HG02610 (cell line): ENCODE results near the gene GMEB2.
"Not testable (repeated sequence)": the region's sequence is repeated elsewhere in the genome, so short reads cannot be mapped to it uniquely, and the experiment has no call there.

Experiments
- ATAC-seq: cut with Tn5 transposase; IDR thresholded peaks from one replicate; pipeline ENCODE4 v1.9.1; 2021; ENCODE audit warnings: mild to moderate bottlenecking, moderate library complexity; ENCODE audit not compliant: unreplicated experiment

Gene GMEB2, protein sequence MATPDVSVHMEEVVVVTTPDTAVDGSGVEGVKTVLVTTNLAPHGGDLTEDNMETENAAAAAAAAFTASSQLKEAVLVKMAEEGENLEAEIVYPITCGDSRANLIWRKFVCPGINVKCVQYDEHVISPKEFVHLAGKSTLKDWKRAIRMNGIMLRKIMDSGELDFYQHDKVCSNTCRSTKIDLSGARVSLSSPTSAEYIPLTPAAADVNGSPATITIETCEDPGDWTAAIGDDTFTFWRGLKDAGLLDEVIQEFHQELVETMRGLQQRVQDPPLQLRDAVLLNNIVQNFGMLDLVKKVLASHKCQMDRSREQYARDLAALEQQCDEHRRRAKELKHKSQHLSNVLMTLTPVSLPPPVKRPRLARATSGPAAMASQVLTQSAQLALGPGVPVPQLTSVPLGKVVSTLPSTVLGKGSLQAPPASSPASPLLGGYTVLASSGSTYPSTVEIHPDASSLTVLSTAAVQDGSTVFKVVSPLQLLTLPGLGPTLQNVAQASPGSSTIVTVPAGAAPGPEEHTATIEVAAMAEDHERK

DNA sequence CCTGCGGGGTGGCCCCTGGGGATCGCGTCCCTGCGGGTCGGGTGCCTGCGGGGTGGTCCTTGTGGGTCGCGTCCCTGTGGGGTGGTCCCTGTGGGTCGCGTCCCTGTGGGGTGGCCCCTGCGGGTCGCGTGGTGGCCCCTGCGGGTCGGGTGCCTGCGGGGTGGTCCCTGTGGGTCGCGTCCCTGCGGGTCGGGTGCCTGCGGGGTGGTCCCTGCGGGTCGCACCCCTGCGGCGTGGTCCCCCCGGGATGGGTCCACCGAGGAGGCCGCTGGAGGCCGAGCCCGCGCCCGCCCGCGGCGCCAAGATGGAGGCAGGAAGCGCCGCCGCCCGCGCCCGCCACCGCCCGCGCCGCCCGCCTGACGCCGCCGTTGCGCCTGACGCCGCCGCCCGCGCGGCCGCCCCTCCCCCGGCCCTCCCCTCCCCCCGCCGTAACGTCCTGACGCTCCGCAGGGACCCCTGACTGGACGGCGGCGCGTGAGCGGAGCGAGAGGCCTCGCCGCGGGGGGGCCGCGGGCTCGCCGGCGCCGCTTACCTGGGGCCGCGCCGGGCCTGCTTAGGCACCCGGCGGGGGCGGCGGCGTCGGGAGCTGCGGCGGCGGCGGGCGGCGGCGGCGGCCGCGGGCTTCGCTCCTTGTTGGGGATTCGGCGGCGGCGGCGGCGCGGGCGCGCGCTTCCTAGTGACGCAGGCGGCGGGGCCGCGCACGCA is at the start of gene GMEB2:
TSS of gene GMEB2 (minus strand) at position 678 of the 705 bp plus-strand sequence. CDS start 7,704 bp downstream, outside the sequence.
- ATAC-seq, result peak; percentile 26

DNA sequence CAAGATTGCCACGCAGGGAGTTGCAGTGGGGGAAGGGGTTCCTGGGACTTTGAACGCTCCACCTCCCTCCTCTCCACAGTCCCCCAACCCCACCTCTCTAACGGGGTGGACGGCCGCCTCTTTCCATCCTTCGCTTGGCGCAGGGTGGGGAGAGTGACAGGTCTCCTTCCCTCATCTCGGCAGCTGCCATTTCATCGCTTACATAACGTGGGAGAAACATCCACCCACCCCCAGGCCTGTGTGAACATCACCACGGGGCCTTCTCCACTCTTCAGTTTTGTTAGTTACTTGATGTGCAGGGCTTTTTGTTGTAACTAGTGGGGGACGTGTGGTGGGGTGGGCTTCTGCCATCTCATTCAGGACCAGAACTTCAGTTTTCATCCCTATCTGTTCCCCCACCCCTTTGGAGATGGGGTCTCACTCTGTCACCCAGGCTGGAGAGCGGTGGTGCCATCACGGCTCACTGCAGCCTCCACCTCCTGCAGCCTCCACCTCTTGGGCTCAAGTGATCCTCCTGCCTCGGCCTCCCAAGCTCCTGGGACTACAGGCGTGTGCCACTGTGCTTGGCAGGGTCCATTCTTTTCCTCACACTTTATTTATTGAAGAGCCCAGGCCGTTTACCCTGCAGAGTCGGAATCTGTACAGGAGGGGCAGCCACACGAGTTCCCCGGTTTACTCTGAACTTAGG is 48.9 kb upstream of the GMEB2 start:
- ATAC-seq, result no peak

DNA sequence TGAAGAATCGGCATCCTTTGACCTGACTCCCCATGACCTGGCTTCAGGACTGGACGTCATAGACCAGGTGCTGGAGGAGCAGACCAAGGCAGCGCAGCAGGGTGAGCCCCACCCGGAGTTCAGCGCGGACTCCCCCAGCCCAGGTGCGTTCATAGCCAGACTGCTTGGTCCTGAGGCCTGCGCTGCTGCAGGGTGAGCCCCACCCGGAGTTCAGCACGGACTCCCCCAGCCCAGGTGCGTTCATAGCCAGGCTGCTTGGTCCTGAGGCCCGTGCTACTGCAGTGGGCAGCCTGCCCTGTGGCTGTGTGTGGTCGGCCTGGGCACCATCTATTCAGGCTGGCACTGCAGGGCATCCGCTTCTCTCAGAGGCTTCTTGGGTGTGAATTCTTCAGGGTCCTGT is 47.0 kb upstream of the GMEB2 start:
- no peak for ATAC-seq

DNA sequence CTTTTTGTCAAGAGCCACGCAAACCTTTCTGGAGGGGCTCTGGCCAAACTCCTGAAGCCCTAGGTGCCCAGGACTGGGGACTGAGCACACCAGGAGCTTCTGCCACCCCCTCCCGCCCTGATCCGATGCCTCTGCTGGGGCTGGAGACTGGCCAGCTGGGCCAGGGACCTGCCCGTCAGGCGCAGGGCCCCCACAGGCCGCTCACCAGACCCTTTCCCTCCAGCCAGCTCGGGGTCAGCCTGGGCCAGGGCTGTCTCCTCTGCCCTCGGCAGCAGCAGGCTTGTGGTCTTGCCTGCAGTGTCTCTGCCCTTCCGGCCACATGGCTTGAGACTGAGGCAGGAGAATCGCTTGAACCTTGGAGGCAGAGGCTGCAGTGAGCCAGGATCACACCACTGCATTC is 45.8 kb upstream of the GMEB2 start:
- ATAC-seq, result no peak

DNA sequence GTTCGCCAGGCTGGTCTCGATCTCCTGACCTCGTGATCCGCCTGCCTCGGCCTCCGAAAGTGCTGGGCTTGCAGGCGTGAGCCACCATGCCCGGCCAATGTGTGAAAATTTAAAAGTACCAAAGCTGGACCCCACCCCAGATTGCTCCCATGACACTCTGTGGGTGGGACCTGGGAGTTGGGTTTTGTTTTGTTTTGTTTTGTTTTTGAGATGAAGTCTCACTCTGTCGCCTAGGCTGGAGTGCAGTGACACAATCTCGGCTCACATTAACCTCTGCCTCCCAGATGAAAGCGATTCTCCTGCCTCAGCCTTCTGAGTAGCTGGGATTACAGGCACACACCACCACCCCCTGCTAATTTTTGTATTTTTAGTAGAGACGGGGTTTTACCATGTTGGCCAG is 44.8 kb upstream of the GMEB2 start:
- not testable (repeated sequence) for ATAC-seq

DNA sequence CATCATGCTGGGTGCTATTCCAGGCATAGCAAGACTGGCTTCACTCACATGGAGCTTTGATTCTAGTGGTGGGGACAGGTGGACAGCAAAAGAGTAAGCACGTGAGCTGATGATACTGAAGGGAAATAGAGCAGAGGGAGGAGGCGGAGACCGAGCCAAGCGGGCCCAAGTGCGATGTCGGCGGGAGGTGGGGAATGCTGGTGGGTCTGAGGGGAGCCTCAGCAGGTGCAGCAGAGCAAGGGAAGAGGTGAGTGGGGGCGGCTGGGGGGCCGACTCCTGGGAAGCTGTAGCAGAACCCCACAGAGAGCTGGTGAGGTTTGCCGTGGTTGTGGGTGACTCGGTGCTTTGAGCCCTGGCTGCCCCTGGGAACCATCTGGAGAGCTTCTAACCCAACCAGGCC is 41.5 kb upstream of the GMEB2 start:
- ATAC-seq, result no peak

DNA sequence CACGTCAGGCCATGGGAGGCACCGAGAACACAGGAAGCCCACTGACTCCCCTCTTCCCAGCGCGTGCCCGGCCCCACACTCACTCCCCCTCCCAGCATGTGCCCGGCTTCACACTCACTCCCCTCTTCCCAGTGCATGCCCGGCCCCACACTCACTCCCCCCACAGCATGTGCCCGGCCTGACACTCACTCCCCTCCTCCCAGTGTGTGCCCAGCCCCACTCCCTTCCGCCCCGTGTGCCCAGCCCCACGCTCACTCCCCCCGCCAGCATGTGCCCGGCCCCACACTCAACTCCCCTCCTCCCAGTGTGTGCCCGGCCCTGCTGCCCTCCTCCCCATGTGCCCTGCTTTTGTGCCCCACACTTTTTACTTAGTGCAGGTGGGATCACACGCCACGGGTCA is 41.0 kb upstream of the GMEB2 start:
- no peak for ATAC-seq

DNA sequence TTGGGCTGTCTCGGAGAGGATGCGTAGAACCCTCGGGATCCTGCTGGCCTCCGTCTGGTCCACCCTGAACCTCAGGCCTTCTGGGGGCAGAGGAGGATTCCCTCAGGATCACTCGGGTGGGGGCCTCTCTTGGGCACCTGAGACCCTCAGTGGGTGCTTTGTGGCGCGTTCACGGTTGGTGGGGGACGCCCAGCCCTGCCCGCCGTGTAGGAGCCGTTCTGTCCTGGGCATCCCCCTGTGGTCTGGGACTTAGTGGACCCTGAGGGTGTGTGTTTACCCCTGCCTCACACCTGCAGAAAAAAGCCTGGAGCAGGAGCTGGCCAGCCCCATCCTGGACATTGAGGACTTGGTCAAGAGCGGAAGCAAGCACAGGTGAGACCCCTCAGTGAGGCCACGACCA is 38.8 kb upstream of the GMEB2 start:
- no peak for ATAC-seq

DNA sequence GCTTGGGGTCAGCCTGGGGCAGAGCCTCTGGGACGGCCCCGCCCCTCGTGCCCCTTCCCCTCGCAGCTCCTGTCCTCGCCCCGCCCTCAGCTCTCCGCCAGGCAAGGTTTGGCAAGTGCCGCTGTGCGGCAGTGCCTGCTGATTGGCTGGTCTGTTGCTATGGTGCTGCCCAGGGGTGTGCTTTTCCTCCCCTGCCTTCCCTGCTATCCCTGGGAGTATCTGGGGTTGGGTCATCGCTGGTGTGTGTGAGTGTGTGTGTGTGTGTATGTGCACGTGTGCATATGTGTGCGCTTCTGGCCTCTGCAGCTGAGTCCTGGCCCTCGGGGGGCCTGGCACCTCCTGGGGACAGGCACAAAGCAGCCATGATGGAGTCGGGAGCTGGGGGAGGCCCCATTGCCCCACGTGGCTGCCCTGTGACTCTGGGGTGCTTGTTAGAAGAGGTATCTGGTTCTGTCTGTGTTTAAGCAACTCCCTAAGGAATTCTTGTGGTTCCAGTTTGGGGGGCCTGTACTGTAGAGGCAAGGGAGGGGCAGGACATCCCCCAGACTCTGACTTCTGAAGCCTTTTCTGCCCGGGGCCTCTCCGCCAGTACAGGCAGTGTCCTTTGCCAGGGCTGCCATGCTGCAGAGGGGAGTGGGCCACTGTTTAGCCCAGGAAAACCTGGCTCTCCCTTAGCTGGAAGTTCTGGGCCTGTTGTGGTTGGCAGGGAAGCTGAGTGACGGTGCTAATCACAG is 38.1 kb upstream of the GMEB2 start:
- ATAC-seq, result no peak

DNA sequence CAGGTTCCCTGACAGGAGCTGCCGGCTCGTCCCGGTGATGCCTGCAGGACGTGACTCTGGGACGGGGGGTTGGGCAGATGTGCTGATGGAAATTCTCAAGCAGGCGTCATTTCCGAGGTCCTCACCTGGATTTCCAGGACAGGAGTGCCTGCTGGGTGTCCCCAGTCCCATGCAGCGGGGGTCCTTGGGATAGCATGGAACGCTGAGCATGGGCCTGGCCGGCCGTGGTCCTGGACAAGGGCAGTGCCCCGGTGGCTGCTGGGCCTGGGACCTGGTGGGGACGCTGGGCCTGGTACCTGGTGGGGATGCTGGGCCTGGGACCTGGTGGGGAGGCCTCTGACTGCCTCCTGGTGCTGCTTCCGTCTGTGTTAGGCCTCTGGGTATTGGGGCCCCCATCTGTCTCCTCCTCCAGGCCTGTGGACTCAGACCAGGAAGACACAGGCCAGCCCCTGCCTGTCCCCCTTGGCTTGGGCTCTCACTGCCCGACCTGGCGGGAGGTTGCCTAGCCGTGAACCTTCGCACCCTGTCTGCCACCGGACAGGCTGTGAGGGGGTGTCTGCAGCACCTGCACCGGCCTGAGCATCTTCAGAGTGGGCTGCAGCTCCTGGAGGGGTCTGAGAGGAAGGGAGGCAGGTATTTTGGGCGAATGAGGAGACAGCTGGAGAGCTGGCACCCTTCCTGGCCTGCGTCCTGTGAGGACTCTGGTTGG is 37.4 kb upstream of the GMEB2 start:
- no peak for ATAC-seq

DNA sequence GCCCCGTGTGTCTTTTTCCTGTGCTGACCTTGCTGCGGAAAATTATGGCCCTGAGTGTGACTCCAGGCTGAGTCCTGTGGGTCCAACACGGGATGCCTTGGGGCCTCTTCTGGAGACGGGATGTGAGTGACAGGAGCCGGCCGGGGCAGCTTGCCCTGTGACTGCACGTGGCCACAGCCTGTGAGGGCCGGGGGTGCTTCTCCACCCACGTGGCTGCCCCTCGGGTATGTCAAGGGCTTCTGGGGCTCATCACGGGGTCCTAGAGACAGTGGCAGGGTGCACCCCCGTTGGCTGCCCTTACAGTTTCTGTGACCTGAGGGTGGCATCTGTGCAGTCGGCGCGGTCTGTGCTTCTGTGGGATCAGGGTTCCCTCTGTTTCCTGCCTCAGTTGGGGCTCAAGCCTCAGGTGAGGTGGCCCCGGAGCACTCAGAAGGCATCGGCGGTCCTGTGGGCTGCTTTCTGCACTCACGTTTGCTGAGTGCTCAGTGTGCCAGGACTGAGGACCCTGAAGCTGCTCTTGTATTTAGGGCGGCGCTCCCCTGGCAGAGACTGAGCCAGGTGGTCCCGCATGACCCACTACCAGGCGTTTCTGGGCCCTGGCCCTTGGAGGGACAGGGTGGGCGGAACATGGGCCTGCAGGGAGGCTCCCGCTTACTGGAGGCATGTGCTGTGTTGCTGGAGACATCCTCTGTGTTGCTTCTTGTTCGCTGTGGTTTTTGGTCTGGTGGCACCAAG is 36.6 kb upstream of the GMEB2 start:
- no peak for ATAC-seq

DNA sequence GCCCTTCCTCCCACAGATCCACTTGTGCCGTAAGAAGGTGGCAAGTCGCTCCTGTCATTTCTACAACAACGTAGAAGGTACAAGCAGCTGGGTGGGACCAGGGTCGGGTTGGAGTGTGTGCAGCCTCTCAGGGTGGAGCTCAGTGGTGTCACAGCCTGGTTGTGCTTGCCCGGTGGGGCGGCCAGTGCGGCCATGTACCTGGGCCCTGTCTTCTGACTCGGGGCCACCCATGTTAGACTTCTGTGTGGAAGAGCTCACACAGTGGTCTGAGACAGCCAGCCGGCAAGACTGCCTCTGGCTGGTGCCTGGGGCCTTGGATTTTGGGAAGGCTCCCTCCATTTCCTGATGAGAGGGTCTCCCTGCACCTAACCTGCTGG is 35.9 kb upstream of the GMEB2 start:
- ATAC-seq, result no peak

DNA sequence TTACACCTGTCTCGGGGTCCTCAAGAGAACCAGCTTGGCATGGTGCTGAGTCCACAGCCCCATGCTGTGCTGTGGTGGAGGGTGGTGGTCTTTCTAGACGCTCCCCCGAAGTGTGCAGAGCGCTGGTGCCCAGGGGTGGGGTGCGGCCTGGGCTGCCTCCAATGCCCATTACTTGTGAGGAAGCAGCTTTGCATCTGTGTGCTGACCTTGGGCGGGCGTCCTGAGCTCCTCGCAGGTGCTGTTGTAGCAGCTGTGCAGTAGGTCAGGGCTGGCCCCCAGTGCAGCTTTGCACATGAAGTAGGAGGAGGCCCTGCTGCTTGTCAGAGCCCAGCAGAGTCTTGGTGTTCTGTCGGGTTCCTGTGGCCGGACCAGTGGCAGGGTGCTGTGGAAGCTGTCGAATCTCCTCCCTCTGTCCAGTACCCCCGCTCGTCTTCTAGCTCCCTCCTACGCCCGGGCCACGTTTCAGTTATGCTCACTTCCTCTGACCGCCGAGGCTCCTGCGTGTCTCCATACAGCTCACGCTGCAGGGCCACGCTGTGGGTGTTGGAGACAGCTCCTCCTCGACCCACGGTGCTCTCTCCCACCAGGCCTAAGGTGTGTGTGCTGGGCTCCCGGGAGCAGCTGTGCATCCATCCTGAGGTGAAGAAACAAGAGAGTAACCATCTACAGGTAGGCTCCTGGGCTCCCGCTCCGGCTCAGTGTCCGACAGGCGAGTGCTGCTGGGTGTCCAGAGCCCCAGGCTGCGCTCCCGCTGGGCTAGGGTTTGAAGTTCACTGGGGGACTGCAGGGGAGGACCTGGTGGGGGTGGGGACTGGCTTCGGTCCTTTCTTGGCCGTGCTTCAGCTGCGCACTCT is 35.3 kb upstream of the GMEB2 start:
- ATAC-seq, result no peak

DNA sequence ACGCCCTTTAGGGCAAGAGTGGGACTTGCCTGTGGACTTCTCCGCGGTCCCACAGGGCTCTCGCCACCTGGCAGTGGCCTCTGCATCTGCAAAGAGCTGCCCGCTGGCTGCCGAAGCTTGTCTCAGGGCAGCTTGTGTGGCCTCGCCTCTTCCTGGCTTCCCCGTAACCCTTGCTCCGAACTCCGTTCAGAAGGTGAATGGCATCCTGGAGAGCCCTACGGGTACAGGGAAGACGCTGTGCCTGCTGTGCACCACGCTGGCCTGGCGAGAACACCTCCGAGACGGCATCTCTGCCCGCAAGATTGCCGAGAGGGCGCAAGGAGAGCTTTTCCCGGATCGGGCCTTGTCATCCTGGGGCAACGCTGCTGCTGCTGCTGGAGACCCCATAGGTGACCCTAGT is 34.2 kb upstream of the GMEB2 start:
- ATAC-seq, result no peak

DNA sequence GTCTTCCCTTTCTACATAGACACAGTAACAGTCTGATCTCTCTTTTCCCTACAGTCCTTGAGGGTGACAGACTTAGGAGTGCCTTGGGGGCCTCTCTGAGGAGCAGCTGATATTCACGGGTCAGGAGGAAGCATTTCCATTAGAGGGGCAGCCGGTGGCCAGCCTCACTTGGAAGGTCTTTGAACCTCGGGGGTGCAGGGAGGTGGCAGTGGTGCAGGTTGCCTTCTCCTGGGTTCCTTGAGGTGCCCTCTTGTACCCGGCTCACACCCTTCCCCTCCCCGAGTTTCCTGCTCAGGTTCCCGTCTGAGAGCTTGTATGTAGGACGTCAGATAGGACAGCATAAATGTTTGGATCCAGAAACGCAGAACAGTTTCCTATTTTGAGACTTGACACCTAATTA is 33.7 kb upstream of the GMEB2 start:
- ATAC-seq, result no peak

DNA sequence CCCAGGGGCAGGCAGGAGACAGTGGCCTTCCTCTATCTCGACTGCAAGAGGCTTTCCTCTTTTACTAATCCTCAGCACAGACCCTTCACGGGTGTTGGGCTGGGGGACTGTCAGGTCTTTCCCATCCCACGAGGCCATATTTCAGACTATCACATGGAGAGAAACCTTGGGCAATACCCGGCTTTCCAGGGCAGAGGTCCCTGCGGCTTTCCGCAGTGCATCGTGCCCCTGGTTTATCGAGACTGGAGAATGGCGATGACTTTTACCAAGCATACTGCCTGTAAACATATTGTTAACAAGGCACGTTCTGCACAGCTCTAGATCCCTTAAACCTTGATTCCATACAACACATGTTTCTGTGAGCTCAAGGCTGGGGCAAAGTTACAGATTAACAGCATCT is 33.3 kb upstream of the GMEB2 start:
- ATAC-seq, result not testable (repeated sequence)

DNA sequence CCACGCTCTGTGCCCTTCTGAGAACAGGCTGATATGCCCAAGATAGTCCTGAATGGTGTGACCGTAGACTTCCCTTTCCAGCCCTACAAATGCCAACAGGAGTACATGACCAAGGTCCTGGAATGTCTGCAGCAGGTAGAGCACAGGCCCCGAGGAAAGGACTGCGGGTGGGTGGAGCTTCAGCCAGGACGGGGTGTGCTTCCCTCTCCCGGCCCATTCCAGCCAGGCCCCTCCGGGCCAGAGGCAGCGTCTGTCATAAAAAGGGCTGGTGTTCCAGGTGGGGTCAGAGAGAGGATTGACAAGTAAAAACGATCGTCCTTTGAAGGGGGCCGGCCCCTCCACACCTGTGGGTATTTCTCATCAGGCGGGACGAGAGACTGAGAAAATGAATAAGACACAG is 32.5 kb upstream of the GMEB2 start:
- ATAC-seq, result no peak

DNA sequence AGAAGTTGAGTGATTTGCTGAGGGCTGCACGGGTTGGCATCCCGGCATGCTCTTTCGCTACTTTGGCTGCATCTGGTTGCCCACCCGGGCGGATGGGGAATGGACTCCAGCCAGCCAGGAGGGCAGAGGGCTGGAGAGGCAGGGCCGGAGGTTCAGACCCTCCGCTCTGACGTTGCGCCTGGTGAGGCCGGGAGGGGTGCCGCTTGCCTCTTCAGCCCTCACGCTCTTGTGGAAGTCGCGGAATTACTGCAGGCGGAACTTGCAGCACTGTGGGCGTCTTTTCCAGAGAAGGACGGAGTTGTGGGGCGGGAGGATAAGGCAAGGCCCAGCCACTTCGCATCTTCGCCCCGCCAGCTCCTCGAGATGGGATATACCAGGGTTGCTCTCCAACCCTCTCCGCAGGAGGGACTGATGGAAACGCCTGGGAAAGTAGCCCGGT is 31.9 kb upstream of the GMEB2 start:
- ATAC-seq, result peak; percentile 10
